NCI-H2227 treated with DMSO at 0.1 percent for 48 hours (cell line): ENCODE results near the gene POLH.

Experiments
- DNase-seq: peaks from one replicate; lab custom pipeline; 2025; lab: John Stamatoyannopoulos, UW

POLH gene

DNA sequence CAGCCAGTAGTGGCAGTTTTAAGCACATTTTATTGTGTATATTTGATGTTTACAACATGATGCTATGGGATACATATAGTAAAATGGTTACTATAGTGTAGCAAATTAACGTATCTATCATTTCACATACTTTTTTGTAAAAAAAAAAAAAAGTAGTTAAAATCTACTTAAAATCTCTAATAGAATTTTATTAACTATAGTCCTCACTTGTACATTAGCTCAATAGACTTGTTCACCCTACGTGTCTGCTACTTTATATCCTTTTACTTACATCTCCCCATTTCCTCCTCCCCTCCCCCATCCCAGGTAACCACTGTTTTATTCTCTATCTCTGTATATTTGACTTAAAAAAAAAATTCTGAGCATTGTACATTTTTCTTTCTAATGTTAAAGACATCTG, 30.0 kb downstream of the POLH start:
- no peak for DNase-seq

DNA sequence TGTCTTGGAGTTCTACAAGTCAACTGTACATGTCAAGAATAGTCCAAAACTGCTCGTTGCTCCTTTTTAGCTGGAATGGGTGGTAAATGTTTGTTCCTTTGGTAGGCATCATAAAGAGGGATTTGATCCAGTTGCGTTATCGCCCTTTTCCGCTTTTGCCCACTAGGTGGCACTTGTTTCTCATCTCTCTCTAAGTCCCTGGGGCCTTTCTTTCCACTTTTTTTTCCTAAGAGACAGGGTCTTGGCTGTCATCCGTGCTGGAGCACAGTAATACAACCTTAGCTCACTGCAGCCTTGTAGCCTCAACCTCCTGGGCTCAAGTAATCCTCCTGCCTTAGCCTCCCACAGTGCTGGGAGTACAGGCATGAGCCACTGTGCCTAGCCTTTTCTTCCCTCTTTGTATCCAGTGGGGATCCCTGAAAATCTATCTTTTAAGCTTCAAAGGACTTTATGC, 32.4 kb downstream of the POLH start:
- DNase-seq = peak; percentile 38

DNA sequence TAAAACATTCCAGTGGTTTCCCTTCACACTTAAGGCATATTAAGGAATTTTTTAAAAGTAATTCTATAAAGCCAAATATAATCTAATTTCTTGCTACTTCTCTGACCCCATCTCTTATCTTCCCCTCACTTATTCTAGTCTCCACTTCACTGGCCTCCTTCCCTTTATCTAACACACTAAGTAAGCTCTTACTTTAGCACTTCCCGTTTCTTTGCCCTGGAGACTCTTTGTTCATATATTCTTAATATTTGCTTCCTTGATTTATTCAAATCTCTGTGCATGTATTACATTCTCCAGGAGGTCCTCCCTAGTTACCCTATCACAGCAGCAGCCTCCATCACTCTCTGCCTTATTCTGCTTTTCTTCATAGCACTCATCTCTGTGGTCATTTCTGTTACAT, 32.8 kb downstream of the POLH start:
- no peak for DNase-seq

DNA sequence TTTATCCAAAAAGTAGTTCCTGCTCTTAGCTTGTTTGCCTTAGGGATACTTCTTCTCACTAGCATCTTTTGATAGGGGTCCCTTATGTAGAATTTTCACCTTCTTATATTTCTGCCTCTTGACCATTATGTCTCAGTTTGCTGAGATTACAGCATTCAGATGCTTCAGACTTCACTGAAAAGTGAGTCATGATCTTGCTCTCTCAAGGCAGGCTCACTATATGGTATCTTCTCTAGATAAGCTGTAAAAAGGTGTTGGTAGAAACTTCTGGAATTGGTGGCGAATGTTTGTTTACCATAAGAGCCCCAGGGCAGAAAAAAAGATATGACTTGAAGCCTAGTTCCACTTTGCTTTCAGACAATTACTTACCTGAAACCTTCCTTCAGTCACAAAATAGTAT, 33.4 kb downstream of the POLH start:
- no peak for DNase-seq

DNA sequence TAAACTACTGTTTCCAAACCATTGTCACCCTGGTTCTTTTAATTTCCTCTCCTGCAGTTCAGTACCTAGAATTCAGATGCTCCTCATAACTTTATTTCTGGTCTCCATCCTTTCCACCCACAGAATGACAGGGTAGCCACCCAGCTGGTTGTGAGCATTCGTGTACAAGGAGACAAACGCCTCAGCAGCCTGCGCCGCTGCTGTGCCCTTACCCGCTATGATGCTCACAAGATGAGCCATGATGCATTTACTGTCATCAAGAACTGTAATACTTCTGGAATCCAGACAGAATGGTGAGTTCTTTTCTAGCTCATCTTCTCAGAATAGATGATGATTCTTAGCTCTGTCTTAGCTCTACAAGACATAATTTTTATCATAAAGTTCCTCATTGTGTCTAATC, 34.4 kb downstream of the POLH start:
- no peak for DNase-seq

DNA sequence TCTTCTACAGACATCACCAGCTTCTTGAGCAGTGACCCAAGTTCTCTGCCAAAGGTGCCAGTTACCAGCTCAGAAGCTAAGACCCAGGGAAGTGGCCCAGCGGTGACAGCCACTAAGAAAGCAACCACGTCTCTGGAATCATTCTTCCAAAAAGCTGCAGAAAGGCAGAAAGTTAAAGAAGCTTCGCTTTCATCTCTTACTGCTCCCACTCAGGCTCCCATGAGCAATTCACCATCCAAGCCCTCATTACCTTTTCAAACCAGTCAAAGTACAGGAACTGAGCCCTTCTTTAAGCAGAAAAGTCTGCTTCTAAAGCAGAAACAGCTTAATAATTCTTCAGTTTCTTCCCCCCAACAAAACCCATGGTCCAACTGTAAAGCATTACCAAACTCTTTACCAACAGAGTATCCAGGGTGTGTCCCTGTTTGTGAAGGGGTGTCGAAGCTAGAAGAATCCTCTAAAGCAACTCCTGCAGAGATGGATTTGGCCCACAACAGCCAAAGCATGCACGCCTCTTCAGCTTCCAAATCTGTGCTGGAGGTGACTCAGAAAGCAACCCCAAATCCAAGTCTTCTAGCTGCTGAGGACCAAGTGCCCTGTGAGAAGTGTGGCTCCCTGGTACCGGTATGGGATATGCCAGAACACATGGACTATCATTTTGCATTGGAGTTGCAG, 37.9 kb downstream of the POLH start:
- no peak for DNase-seq

DNA sequence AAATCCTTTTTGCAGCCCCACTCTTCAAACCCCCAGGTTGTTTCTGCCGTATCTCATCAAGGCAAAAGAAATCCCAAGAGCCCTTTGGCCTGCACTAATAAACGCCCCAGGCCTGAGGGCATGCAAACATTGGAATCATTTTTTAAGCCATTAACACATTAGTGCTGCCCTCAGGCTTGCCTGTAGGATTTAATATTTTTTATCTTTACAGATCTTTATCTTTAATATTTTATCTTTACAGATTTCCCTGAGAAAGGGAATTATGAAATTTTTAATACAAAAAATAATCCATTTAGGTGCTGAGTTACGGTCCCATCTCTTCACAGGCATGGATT, 38.4 kb downstream of the POLH start:
- no peak for DNase-seq

DNA sequence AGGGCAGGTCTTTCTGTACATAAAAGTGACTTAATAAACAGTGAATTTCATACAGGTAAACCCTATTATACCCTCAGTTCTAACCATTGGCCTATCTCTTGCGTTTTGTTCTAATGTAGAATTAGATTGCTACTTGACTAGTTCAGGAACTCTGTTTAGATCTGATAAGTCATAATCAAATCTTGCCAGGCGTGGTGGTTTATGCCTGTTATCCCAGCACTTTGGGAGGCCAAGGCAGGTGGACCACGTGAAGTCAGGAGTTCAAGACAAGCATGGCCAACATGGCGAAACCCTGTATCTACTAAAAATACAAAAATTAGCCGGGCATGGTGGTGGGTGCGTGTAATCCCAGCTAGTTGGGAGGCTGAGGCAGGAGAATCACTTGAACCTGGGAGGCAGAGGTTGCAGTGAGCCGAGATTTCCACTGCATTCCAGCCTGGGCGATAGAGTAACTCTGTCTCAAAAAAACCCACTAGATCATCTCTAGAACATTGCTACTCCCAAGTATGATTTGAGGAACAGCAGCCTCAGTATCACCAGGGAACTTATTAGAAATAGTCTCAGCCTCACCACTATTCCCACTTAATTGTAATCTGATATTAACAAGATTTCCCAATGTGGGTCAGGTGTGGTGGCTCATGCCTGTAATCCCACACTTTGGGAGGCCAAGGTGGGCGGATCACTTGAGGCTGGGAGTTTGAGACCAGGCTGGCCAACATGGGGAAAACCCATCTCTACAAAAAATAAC, 40.9 kb downstream of the POLH start:
- no peak for DNase-seq

DNA sequence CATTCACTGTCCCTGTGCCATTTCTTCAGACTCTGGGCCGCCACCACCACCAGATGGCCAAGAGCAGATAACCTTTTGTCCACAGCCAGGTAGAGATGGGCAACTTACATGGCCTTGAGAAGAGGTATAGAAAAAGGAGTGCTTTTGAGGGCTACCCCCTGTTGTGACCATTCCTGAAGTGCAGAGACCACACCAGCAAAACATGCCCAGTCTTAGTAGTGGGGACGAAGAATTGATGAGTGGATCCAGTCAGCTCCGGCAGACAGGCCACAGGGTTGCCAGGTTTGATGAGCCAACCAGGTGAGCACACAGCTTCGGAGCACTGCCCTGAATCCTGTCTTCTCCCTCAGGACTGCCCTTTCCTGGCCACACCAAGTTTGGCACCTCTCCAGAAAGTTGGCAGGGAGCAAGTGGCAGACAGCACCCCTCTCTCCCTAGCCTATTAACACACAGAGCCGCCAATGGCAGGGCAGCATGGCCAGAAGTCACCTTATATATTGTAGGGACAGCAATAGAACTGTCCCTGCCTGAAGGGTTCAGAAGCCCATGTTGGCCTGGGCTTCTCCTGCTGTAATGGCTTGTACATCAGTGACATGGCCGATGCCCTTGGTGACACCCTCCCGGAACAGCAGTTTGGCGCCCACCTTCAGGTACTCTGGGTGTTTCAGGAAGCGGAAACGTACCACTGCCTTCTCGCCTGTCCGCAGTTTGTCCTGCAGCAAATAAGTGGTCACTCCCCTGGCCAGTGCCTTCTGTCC, 45.3 kb downstream of the POLH start:
- no peak for DNase-seq

DNA sequence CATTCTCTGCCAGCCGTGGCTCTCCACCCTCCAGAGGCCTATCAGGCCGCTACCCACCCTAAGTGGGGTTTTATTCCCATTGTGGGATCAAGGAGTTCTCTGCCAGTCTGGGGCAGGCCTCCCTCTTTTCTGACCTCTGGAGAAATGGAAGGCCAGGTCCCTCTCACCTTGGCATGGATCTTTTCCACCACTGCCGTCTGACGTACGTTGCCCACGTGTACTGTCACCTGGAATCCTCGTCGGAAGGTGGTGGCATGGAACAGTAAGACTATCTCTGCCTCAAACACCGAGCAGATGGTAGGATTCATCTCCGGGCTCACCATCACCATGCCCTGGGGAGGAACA, 45.8 kb downstream of the POLH start:
- DNase-seq = no peak

DNA sequence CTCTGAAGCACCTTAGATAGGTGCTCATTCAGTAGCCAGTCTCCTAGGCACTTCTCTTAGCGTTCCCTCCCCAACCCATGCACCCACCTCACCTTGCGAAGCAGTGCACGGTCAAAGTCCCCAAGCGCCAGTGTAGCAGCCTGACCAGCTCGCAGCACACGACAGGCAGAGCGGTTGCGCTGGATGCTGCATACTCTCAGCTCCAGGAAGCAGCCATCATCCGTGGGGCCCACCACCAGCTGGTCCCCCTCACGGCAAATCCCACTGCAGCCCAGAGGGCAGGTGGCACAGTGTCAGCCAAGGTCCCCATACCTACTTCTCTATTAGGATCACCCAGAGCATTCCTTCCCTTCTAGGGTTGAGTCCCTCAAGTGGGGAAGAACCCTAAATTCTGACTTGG, 46.6 kb downstream of the POLH start:
- DNase-seq = no peak

DNA sequence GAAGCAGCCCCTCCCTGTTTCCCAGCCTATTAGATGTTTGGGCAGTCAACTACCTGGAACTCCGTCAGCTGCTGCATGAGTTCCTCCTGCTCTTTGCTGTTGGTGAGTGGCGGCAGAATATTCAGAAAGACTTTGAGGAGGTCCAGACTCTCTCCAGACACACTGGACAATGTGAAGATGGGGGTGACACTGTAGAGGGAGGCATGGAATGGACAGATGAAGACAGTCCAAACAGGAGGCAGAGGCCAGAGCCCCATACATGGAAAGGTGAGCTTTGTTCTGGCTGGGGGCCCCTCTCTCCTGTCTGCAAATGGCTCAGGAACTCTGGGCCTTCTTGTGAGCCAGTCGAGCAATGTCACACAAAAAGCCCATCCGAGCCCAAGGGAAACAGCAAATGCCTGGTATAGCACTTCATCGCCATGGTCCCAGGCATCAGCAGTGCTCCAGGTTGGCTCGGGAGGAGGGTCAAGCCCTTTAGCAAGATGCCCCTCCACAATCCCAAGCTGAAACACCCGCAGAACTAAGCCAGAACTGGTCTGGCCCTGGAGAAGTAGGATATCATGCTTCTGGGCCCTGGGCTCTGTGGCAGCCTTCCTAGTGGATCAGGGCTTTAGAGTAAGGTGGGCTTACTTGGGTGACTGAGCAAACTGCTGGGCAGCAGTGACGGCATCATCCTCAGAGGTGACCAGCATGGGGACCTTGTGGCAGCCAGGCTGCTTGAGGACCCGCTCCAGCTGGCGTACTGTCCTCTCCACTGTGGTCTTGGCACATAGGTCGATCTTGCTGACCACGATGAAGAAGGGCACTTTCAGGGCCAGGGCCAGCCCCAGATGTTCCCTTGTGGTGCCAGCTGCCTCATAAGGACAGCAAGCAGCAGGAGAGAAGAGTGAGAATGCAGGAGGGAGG, 48.1 kb downstream of the POLH start:
- no peak for DNase-seq

DNA sequence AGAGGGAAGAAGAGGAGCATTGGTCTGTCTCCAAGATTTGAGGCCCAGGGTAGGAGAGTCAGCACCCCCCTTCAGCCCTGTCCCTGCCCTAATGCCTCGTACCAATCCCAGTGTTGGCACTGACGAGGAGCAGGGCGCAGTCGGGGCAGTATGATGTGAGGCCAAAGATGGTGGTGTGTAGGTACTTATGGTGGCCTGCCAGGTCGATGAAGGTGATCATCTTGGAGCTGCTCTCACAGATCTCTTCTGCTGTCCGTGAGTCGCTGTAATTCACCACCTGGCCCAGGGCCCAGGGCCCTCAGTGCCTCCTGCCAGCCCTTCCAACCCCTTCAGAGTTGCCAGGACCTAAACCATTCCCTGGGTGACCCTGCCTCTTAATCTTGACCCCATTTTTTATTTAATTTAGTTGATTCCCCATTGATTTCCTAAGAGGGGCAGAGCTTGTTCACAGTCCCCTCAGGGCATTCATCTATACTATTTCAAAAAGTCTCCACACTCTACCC, 48.9 kb downstream of the POLH start:
- DNase-seq = no peak

DNA sequence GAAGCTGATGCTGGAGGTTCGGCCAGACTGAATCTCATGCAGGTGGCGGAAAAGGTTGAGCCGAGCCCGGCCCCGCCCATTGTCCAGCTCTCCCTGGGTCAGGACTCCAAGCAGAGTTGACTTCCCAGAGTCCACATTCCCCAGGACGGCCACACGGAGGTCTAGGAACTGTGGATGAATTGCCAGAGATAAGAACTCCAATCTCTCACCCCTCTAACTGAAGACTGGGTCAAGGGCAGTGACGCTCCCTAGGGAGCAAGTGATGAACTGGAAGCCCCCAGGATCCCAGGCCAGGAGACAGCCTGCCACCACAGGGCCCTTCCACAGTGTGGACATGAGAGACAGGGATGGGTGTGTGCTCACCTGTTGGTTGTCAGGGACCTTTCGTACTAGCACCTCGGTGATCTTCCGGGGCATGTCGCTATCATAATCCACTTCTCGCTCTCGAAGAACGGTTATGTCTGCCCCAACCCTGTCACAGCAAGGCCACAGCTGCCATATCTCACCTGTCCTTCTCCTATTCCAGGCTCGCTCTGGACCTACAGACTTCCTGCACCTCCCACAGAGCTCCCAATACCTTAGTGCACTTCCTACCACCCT, 49.5 kb downstream of the POLH start:
- no peak for DNase-seq

DNA sequence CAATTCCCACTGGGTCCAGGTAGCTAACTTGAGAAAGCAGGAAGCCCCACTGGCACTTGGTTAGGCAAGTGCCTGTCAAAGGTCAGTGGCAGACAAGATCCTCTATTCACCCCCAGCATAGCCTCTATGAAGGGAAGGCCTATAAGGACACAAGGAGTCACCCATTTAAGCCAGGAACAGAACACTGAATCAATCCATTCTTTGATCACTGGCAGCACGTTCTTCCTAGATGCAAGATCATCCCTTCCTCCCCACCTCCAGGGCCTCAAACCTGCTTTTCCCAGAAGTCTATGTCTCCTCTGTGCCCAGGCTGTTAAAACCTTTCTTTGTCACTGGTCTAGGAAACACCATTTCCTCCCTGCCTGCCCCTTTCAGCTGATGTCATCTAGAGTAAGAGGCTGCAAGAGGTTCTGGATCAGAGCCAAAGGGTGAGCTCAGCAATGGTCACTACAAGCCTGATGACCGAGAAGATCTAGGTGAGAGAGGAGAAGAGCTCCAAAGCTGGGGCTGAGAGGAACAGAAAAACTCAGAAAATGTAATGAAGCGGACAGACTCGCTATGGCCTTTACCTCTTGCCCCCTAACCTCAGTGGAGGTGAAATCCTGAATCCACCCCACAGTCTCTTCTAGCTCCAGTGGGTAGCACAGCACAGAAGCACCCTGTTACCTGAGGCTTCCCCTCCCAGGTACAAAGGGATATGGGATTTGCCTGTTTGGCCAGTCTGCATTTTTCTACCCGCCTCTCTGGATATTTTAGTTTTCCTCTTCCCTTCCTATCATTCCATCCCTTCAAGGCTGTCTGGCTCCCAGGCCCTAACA, 51.2 kb downstream of the POLH start:
- no peak for DNase-seq

DNA sequence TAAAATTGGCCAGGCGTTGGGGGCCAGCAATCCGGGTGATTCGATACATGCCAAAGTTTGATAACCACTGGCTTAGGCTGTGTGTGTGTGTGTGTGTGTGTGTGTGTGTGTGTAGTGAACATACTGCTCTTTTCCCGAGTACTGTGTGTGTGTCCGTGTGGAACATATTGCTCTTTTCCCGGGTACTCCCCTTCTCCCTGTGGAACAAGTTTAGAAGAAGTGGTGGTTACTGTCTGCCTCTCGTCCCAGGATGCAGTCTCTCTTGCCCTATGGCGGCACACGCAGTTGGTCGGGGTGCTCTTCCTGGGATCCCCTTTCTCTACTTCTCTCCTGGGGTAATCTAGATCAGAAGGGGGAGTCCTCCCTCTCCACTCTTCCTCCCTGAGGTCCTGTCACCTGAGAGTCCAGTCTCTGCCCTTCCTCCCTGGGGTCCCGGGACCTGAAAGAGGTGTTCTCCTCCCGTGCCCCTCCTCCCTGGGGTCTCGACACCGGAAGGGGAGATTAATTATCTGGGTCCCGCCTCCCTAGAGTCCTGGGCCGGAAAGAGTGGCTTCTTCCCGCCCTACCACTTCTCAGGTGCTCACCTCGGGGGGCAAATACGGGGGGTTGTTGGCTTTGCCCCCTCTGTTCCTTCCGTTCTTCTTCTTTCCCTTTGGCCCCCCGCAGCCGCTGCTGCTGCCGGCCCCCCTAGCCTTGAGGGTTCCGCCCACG, 52.6 kb downstream of the POLH start:
- no peak for DNase-seq

DNA sequence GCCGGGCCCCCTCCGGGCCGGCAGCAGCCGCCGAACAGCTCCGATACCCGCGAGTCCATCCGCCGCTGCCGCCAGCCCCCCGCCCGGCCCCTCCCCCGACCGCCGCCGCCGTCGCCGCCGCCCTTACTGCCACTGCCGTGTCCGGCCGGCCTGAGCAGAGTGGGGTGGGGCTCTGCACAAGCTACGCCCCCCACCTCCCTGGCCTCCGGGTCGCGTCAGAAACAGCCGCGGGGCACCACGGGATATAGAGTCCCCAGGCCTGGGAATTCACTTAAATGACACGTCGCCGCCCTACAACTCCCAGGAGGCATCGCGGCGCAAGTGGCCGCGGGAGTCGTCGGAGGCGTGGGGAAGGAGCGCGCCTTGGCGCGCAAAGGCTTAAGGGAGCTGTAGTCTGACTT, 53.1 kb downstream of the POLH start, which contains the start of gene GTPBP2:
GTPBP2 (minus strand) TSS at position 161 of the 401 bp plus-strand sequence; CDS start at position 59, 102 bp downstream.
- DNase-seq = peak; percentile 89

DNA sequence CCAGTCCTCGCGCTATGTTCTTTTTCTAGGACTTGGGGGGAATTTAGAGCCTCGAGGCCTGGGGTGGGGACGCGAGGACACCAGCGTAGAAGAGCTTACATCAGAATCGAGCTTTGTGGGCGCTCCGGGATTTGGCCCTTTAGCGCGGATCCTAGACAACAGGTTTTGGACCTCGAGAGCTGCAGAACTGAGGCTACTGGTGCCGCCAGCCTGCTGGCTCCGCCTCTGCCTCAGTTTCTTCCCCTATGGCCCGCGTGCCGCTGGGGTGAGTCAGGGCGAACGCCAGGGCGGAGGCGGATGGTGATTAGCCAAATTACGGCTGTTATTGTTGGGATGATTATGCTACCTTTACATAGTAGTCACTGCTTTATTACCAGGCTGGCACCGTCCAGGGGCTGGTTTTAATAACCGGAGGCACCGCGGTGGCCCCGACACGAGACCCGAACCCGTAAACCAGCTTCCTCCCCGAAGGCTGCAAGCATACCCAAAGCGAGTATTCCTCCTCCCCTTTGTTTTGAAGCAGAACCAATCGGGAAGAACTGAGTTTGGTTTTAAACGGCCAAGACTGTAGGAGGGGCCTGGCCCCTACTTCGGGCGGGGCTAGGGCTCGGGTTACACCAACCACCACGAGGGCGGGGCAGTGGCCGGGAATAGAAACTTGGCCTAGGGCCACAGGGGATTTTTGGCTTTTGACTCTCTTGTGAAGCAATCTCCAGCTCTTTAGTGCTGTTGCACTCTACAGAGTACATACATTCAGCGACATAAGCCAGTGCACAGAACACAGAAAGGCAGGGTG, 53.7 kb downstream of the POLH start:
- peak; percentile 87 for DNase-seq

DNA sequence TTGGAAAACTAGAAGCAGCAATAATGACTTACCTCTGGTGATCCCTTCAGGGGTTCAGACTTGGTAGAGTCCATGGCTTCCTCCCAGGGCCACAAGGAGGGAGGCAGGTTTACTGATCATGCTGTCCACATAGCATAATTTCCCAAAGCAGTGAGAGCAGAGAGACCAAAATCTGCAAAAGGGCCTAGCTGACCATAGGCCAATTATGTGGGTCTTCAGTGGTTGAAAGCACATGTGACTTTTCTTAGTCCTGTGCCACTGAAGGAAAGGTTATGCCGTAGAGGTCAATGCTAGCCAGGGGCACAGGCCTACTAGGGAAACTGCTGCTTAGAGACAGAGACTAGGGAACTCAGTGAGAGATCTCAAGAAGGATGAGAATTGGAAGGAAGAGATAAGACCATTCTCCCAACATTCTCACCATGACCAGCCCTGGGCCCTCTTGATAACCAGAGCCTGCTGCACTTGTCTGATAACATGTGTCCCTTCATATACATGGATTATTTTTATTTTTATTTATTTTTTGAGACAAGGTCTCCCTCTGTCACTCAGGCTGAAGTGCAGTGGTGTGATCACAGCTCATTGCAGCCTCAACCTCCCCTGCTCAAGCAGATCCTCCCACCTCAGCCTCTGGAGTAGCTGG, 55.1 kb downstream of the POLH start:
- DNase-seq = no peak
